Urinary bladder (tissue), 4 donors: ENCODE measurements around the gene KRT86. TPM values are rescaled to one million over a fixed set of nuclear protein-coding genes. Genes with fewer than 3 reads are reported as not detected.

ENCODE experiments used
- DNase-seq: peaks from one replicate; pipeline ENCODE4 v3.0.0-alpha.2; 2015; ENCODE audit errors: extremely low spot score
- H3K27ac ChIP-seq: one replicate; pipeline ENCODE4 v1.5.1; 2013; ENCODE audit warnings: low read depth, mild to moderate bottlenecking, moderate library complexity
- H3K36me3 ChIP-seq: one replicate; pipeline ENCODE4 v1.6.1; 2013; ENCODE audit warnings: mild to moderate bottlenecking, moderate library complexity; ENCODE audit not compliant: insufficient read depth
- H3K4me1 ChIP-seq: one replicate; pipeline ENCODE4 v1.6.1; 2013; ENCODE audit warnings: mild to moderate bottlenecking, moderate library complexity; ENCODE audit not compliant: insufficient read depth
- H3K4me3 ChIP-seq: one replicate; pipeline ENCODE4 v1.5.1; 2013; ENCODE audit warnings: low read depth, low read length
- WGBS: extraction: QIAGEN DNeasy Blood & Tissue Kit; methylation state at CpG from one replicate; pipeline ENCODE4 v1.1.7; 2013; 5-methylcytosine and 5-hydroxymethylcytosine counted together
- polyA plus RNA-seq: library from polyadenylated mRNA; stranded (reverse); fragments of 200-250 nt; gene quantifications from one replicate; pipeline ENCODE4 v1.2.3, GENCODE V29; 2013
- total RNA-seq: library from RNA; depleted of rRNA; stranded (reverse); fragments of >200 nt; gene quantifications from one replicate; pipeline ENCODE4 v1.2.3, GENCODE V29; 2014
- donor health status: healthy with polysubstance abuse.
- donor health status: healthy.

The KRT86 gene
- not detected for total RNA-seq
- polyA plus RNA-seq: 0.15 TPM

DNA sequence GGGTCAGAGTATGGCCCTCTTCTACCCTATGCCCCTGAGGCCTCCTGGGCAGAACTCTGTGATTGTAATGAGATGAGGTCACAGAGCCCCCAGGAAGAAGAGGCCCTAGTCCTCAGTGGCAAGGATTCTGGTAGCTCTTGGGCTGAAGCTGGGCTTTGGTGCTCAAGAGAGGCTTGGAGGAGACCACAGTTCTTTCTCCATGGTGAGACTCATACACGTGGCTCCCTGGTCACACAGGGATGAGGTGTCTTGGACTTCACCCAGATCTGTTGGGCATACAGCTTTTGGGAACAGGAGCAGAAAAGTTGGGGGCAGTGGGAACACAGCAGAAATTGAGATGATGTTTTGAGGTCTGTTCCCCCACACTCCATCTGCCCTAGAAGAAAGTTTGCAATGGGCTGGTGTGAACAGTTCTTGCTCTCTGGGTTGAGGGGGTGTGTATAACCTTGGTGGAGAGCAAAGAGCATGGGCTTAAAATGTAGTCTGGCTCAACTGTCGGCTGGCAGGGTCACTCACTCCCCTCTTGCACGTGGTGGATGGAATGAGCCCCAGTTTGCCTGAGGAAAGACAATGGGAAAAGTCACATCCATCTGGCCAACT, at the start of gene KRT86:
TSS of gene KRT86 (plus strand) at position 125 of the 600 bp plus-strand sequence. CDS start 27,272 bp downstream, outside the sequence.
- Histone ChIP-seq H3K4me3 (no peak within 1 kb of the TSS), H3K27ac (no peak within 1 kb of the TSS), H3K4me1 (no peaks in the 10 kb centered on the region), H3K36me3 (no peaks in the 10 kb centered on the region)
- WGBS: 59% methylated on average over 3 of the region's 3 CpGs
- no peak for DNase-seq

DNA sequence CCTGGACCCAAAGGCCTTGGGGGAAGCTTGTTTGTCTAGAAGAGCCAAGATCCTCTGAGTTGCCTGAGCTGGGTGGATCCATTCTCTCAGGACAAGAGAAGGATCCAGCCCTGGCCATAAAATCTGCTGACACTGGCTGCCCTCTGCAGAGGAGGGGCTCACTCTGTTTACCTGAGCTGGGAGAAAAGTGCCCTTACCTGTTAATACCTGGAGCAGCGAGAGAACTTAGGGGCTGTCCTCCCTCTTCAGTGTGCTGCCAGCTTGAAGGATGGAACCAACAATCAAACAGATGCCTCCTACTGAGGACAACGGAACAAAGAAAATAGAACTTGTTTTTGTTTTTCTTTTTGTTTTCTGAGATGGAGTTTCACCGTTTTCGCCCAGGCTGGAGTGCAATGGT, 48.7 kb upstream of the KRT86 start:
- no peak overlapping the region for H3K4me3 ChIP-seq
- no peaks in the 10 kb centered on the region for H3K4me1 ChIP-seq
- no peaks in the 10 kb centered on the region for H3K36me3 ChIP-seq
- 85% methylated on average over 4 of the region's 4 CpGs for WGBS
- no peak overlapping the region for H3K27ac ChIP-seq
- DNase-seq: no peak

DNA sequence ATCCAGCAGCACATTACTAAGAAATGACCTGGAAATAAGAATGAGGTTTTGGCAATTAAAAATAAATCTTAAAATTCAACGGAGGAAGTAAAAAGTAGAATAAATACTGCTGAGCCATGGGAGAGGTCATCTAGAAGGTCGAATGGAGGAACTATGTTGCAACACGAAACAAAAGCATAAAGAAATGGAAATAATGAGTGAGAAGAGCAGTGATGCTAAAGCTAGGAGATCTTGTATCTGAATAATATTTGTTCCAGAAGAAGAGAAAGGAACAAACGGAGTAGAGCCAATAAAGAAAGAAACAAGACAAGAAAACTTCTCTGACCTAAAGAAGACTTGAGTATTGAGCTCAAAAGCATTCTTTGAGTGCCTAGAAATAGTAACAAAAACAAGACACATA, 48.0 kb upstream of the KRT86 start:
- 62% methylated on average over 4 of the region's 4 CpGs for WGBS
- H3K36me3 ChIP-seq: no peaks in the 10 kb centered on the region
- no peaks in the 10 kb centered on the region for H3K4me1 ChIP-seq
- no peak overlapping the region for H3K4me3 ChIP-seq
- no peak overlapping the region for H3K27ac ChIP-seq
- no peak for DNase-seq

DNA sequence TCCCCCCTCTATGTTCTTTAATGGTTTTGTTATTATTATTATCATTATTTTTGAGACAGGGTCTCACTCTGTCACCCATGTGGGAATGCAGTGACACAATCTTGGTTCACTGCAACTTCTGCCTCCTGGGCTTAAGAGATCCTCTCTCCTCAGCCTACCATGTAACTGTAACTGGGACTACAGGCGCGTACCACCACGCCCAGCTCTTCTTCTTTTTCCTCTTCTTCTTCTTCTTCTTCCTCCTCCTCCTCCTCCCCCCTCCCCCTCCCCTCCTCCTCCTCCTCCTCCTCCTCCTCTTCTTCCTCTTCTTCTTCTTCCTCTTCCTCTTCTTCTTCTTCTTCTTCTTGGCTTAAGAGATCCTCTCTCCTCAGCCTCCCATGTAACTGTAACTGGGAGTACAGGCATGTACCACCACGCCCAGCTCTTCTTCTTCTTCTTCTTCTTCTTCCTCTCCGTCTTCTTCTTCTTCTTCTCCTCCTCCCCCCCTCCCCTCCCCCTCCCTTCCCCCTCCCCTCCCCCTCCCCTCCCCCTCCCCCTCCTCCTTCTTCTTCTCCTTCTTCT, 46.8 kb upstream of the KRT86 start:
- H3K27ac ChIP-seq: no peak overlapping the region
- 79% methylated on average over 5 of the region's 5 CpGs for WGBS
- DNase-seq: no peak
- no peak overlapping the region for H3K4me3 ChIP-seq
- no peaks in the 10 kb centered on the region for H3K4me1 ChIP-seq
- no peaks in the 10 kb centered on the region for H3K36me3 ChIP-seq

DNA sequence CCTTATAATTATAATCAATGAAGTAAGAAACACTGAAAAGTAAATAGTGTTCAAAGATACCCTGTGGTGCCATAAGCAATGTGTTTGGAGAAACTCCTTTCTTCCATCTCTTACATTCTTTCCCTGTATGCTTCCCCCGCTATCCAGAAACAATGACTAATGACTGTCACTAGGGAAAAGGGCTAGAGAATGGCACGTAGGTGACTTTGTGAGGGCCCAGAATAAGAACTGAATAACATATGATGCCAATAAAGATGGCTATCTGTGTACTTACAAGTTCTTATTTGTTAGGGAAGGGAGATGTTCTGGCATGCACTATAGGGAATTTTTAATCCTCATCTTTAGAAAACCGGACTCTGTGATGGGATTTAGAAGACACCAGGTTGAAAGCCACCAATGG, 46.1 kb upstream of the KRT86 start:
- DNase-seq: no peak
- WGBS: 52% methylated on average over 3 of the region's 3 CpGs
- H3K27ac ChIP-seq: no peak overlapping the region
- no peaks in the 10 kb centered on the region for H3K36me3 ChIP-seq
- no peak overlapping the region for H3K4me3 ChIP-seq
- no peaks in the 10 kb centered on the region for H3K4me1 ChIP-seq

DNA sequence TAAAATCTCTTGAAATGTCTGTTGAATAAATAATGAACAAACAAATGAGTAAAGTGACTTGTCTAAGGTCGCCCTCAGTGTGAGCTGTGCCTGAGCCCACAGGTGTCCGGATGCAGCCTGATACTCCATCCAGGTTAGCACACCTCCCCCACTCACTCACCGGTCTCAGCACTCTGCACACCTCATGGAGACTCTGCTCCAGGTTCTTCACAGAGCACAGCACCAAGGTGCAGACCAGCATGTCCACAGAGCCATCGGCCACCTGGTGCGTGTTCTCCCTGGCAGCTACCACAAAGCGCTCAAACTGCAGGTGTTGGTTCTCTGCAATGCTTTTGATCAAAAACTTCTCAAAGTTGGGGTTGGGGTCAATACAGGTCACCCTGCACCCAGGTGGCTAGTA, 45.5 kb upstream of the KRT86 start:
- no peak for DNase-seq
- Histone ChIP-seq H3K4me1 (no peaks in the 10 kb centered on the region), H3K27ac (no peak overlapping the region), H3K36me3 (no peaks in the 10 kb centered on the region), H3K4me3 (no peak overlapping the region)
- 84% methylated on average over 6 of the region's 6 CpGs for WGBS

DNA sequence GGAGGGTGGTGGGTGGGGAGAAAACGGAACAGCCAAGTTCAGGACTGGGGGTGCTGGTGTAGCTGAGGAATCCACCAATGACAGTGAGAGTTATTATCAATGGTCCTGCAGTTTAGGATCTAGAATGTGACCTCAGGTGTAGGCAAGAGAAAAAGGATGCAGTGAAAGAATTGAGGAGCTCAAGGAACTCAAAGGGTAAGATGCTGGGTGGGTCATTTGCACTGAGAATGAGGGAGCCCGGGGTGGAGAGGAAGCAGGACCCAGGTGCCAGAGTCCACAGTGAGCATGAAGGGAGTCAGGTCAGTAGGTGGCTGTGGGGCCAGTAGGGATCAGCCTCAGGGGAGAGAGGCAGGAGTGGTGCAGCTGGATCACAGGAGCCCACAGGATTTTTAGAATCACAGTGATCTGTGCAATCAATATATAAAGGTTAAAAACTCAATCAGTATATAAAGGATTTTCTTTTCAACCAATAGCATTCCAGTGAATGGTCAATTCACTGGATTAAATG, 44.6 kb upstream of the KRT86 start:
- H3K4me1 ChIP-seq: no peaks in the 10 kb centered on the region
- 71% methylated on average over 2 of the region's 2 CpGs for WGBS
- no peak overlapping the region for H3K27ac ChIP-seq
- H3K36me3 ChIP-seq: no peaks in the 10 kb centered on the region
- no peak for DNase-seq
- H3K4me3 ChIP-seq: no peak overlapping the region

DNA sequence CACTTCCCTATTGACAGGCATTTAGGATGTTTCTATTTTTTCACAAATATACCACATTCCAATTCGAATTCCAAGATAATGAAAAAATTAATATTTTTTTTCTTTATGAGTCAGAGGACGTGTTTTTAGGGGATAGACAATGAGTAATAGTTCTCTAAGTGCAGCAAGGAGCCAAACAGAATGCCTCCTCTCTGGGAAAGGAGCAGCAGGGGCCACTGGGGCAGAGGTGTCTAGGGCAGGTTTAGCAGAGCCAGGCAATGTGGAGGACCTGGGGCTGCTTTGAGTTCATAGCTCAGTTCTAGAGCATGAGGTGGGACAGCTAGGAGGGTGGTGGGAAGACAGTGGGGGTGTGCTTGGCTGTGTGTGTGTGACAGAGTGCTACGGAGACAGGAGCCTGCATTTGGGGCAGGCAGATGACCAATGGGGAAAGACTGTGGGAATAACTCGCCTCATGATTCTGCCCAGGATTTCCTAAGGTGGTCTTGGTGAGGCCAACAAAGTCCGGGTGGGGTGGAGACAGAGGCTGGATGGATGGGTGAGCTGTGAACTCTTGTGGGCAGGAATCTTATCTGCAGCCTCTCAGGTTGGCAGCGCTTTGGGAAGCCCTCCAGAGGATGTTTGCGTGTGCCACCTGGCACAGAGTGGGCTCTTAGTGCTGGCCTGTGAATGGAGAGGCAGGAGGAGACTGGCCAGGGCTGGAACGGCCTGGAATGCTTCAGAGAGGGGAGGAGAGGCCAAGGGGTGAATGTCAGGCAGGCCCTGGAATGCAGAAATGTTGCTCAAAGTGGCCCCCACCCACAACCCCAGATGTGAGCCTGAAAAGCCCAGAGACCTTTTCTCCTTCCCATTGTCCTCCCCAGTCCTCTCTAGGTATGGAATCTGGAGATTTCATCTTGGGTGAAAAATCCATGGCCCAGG, 43.8 kb upstream of the KRT86 start:
- DNase-seq: no peak
- Histone ChIP-seq H3K4me3 (no peak overlapping the region), H3K36me3 (no peaks in the 10 kb centered on the region), H3K27ac (peak overlapping the region; percentile 28), H3K4me1 (no peaks in the 10 kb centered on the region)
- 61% methylated on average over 8 of the region's 8 CpGs for WGBS

DNA sequence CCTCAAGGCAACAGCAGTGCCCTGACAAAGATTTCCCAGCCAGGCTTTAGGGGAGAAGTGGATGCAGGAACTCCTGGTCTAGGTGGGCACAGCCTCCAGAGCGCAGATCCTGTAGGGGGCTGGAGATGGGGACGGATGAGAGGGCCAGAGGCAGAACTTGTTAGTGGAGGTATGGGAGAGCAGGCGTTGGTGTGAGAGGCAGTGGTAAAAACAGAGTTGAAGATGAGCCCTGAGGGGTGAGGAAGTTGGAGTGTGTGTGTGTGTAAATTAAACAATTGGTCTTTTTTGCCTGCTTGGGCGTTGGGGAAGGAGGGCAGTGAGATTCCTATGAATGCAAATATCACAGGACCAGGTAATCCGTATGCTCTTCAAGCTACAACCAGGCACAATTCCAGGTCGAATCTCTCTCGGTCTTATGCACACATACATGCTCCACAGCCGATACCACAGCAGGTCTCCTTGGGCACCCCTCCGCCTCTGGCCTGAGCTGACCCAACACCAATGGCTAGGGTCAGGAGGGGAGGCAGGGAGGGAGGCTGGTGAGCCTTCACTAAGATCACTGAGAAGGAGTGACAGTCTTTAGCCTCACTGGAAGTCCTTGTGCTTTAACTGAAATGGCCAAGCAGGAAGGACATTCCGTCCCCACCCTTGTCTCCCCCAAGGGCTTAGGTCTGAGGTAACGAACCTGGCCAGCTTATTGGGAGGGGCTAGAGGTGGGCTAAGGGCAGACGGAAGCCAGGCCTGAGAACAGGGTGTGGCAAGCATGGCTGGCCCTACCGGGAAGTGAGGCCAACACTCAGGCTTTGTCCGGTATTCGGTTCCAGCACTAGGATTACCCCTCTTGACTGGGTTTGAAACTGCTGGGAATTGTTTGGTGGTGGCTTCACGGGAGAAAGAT, 42.9 kb upstream of the KRT86 start:
- DNase-seq: no peak
- Histone ChIP-seq H3K36me3 (no peaks in the 10 kb centered on the region), H3K27ac (peak overlapping the region; percentile 68), H3K4me3 (no peak overlapping the region), H3K4me1 (no peaks in the 10 kb centered on the region)
- WGBS: 68% methylated on average over 16 of the region's 16 CpGs

DNA sequence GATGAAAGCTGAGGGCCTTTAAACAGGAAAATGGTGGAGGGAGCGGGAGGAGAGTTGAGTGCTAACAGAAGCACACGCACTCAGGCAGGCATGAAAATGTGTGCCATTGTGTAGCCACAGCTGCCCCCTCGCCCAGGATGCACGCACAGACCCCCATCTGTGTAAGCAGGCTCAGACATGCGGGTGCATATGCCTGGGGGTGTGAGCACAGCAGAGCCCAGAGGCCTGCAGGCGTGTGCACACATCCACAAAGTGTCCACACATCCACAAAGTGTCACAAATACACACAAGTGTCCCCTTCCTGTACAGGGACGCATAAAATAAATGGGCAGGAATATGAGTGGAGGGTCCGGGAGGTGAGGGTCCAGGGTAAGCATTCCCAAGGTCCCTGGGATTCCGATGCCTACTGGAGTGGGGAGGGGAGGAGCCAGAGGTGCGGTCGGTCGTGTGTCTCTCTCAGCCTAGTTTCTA, 42.2 kb upstream of the KRT86 start:
- Histone ChIP-seq H3K4me3 (no peak overlapping the region), H3K4me1 (no peaks in the 10 kb centered on the region), H3K36me3 (no peaks in the 10 kb centered on the region), H3K27ac (peak overlapping the region; percentile 68)
- 59% methylated on average over 12 of the region's 12 CpGs for WGBS
- DNase-seq: no peak

DNA sequence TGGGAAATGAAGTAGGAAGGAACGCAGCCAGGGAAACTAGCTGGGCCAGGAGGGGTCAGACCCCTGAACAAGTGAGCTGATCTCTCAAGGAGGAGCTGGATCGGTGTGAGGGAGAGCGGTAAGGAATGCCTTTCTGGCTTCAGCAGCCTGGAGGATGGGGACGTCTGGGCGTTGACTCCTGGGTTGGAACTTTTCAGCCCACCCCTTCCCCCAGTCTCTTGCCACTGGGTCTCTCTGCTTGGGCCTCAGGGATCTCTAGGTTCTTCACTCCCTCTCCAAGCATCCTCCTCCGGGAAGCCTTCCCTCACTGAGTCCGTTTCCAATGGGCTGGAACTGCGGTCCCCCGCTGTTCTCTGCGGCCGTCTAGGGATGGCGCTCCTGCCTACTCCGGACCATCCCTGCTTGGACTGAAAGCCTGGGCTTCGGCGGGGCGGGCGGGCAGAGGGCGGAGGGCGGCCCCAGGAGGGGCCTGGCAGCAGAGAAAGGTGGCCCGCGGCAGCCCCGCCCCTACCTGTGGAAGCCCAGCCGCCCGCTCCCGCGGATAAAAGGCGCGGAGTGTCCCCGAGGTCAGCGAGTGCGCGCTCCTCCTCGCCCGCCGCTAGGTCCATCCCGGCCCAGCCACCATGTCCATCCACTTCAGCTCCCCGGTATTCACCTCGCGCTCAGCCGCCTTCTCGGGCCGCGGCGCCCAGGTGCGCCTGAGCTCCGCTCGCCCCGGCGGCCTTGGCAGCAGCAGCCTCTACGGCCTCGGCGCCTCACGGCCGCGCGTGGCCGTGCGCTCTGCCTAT, 41.6 kb upstream of the KRT86 start, which contains the start of gene KRT7:
TSS of gene KRT7 (plus strand) at position 570 of the 788 bp plus-strand sequence. CDS start at position 624, 54 bp downstream.
- H3K36me3 ChIP-seq: no peaks in the 10 kb centered on the region
- H3K4me3 ChIP-seq: peak within 1 kb of the TSS; percentile 10
- no peaks in the 10 kb centered on the region for H3K4me1 ChIP-seq
- DNase-seq: no peak
- H3K27ac ChIP-seq: peak within 1 kb of the TSS; percentile 68
- 7% methylated on average over 58 of the region's 58 CpGs for WGBS

DNA sequence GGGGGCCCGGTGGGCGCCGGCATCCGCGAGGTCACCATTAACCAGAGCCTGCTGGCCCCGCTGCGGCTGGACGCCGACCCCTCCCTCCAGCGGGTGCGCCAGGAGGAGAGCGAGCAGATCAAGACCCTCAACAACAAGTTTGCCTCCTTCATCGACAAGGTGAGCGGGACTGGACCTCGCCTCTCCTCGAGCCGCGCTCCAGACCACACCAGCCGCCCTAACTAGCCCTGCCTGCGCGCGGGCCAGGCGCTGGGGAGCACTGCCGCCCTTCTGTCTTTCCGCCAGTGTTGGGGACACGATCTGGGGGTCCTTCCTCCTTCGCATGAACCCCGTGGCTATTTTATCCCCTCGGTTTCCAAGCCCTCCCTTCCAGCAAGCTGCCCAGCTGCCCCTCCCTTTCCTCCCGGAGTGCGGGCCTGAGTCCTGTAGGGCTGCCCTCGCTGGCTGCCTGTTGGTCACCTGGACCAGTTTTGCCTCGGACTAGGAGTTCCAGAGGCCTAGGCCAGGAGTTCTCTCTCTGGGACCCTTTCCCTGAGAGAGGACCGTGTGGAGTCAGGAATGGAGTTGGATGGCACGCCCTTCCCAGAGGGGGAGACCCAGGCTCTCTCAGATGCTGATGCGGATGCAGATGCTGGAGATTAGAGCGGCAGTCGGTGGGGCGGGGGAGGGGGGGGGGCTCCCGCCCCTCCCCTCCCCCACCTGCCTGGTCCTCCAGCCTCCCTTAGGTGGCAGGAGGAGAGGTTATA, 40.8 kb upstream of the KRT86 start:
- WGBS: 17% methylated on average over 40 of the region's 40 CpGs
- Histone ChIP-seq H3K4me3 (peak overlapping the region; percentile 10), H3K4me1 (no peaks in the 10 kb centered on the region), H3K36me3 (no peaks in the 10 kb centered on the region), H3K27ac (peak overlapping the region; percentile 39)
- DNase-seq: no peak
